Ecto neural progenitor cell (in vitro differentiated cells): ENCODE results near the gene RPS6KA6.

Experiments
- DNase-seq: peaks from one replicate; pipeline ENCODE4 v3.0.0-alpha.2; 2018; ENCODE audit warnings: low spot score

Gene RPS6KA6

GRCh38 chrX:84187533-84188319 is at the start of gene RPS6KA6:
Gene RPS6KA6 (minus strand): TSS chrX:84188199. CDS start chrX:84187899, 300 bp downstream.
- DNase-seq: peak; percentile 75

DNA sequence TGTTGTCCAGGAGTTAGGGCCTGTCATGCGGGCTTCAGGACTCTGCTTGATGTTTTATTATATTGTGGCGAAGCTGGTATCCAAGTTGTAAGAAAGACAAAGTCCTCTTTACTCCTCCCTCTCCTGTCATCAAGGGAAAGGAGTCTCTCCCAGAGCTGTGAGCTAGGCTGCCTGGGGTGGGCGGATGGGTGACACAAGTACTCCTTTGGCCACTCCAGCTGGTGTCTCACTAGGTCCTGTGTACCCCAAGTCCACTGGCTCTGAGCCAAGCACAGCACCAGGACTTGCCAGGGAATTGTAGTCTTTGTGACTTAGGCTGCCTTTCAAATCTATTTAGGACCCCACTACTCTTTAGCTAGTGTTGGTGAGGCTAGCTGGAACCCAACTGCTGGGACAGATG is 36.7 kb upstream of the RPS6KA6 start:
- no peak for DNase-seq

DNA sequence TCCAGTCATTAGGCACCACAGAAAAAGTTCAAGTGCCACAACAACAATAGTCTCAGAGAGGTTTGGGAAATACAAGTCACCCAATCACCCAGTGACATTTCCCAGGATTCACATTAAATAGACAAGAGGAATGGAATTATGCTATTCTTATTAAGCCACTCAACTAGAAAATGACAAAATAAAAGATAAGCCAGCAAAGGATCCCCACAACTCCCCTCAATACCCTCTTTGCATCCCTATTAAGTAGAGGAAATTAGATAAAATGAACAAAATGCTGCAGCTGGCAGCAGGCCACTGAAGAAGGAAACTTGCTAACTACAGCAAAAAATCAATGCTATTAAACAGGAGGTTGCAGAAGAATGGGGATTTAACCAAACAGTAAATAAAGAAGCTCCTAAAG is 35.3 kb upstream of the RPS6KA6 start:
- DNase-seq: no peak

GRCh38 chrX:84221181-84221580 is 33.2 kb upstream of the RPS6KA6 start:
- DNase-seq: no peak

DNA sequence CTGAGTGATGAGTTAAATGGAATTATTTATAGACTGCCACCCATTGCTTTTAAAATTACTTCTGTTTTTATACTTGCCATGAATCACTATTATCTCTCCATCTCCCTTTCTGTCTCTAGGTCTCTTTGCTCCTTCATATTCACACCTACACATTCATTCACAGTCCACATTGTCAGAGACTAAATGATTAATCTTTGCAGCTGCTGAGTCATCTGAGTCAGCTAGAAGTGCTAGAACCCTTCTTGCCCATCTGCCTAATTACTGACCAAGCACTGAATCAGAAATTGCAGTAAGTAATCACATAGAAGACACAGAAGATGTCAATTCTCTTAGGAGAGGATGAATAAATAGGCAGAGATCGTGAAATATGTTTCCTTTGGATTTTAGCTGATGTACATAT is 31.6 kb upstream of the RPS6KA6 start:
- DNase-seq: no peak

DNA sequence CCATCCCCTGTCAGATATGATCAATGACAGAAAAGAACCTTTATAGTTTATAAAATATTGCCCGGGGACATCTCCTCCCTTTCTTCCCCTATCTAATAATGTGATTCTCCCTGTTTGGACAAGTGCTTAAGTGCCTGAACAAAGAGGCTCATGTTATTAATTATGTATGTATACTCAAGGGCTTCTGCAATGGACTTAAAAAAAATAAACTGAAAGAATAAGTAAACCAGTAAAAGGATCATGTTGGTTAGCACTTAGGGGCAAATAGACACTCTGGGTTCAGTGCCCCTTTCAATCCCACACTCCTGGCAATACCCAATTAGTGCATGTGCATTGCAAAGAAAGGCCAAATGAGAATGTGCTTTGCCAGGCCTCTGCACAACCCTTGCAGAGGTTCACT is 30.7 kb upstream of the RPS6KA6 start:
- no peak for DNase-seq

GRCh38 chrX:84216881-84217280 is 28.9 kb upstream of the RPS6KA6 start:
- DNase-seq: no peak

GRCh38 chrX:84216406-84216805 is 28.4 kb upstream of the RPS6KA6 start:
- DNase-seq: no peak

DNA sequence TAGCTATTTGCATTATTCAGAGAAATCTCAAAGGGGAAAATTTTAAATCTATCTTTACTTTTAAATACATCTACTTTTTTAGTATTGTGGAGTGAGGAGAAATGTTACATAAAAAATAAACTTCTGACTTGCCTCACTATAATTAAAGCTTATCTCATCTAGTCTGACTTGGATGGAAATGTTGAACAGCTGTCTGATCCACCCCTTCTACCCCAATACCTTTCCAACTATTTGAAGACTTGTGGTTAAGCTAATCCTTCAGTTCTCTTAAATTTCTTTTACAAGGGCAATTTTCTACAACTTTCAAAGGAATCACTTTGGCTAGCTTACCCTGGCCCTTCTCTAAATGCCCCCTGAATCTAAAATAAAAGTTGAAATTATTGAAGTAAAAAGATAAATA is 17.3 kb upstream of the RPS6KA6 start:
- DNase-seq: no peak

- no peak for DNase-seq
These were observed 11.7 kb upstream of the RPS6KA6 start for GRCh38 chrX:84199688-84200087.

DNA sequence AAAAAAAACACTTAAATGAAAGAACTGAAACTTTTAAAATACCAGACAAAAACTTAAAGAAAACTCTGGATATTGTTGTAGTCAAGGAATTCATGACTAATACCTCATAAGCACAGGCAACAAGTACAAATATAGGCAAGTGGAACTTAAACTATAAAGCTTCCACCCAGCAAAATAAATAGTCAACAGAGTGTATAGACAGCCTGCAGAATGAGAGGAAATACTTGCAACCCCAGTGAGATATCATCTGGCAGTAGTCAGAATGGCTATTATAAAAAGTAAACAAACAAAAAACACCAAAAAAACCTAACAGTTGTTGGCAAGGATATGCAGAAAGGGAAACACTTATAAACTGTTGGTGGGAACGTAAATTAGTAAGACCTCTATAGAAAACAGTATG is 9.6 kb upstream of the RPS6KA6 start:
- no peak for DNase-seq

DNA sequence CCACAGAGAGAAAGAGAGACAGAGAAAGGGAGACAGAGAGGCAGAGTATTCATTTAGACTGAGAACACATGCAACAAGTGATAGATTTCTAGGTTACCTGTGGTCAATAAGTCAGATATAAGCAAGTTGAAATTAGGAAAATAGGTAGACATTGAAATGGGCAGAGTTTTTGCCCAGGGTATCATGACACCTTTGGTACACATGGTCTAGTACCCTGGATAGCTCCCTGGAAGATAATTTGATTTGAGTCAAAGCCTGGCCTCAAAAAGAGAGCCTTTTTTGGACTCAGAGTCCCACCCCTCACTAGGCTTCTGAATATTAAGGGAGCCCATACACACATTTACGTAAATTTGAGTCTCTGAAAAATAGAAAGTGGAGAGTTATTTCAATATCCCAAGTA is 4.0 kb upstream of the RPS6KA6 start:
- no peak for DNase-seq

DNA sequence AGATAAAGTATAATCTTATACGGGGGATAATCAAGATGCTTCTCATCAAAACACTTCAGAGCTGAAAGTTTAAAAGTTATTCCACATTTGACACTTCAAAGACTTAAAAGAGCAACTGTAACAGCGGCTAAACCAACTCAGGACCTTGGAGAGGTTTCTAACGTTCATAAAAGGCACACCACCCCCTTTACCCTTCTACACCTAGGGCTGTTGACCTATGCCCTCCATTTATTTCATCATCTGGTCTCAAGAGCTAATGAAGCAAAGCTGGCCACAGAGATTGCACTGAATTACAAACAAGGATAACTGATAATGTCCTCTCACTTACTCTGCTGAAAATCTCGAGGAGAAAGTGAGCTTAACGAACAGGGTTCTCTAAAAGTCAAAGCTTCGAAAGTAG is 1.1 kb upstream of the RPS6KA6 start:
- DNase-seq: no peak

GRCh38 chrX:84188320-84188834 is 378 bp upstream of the RPS6KA6 start:
- no peak for DNase-seq

- DNase-seq: no peak
These were observed 1.1 kb downstream of the RPS6KA6 start for GRCh38 chrX:84186603-84187532.

DNA sequence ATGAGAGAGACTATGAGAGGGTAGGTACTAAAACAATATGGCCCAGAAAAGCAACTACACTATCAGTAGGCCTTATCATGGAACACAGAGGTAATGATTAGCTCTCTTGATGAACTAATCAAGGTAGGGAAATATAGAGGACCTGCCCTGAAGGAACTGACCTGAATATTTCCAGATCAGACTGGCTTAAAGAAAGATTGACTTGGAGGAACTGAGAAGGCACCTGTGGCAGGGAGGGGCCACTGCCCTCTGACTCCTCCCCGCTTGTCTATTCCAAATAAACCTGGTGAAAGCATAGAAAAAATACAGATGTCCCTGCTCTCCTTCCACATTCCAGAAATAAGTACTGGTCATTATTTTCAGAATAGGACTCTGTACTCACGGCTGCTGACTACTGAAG is 5.5 kb downstream of the RPS6KA6 start:
- no peak for DNase-seq

DNA sequence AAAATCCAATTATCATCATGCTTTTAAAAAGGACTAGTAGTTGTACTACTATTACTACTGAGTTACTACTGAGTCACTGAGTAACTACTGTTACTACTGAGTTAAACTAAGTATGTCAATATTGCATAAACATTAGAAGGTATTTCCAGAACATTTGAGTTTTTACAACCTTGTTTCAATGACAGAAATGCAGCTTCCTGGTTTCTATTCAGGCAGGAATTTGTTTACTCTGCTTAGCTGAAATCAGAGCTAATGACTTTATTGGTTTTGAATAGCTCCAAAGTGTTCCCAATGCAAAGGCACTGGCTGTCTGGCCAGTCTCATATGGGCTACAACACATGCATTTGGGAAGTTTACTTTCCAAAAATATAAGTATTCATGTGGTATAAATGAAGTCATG is 12.0 kb downstream of the RPS6KA6 start:
- no peak for DNase-seq

DNA sequence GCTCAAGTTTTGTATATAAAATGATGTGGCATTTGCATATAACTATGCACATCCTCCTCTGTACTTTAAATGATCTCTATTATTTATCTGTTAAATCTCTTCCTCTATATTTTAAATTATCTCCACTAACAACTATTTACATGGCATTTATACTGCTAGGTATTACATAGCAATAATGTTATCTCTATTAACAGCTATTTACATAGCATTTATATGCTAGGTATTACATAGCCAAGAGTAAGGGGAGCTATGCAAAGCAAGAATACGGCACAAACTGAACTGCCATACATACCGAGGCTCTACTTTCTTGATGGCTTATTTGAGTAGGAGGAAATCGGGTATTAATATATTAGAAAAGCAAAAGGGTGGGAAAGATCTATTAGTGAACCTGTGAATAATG is 12.7 kb downstream of the RPS6KA6 start:
- no peak for DNase-seq

DNA sequence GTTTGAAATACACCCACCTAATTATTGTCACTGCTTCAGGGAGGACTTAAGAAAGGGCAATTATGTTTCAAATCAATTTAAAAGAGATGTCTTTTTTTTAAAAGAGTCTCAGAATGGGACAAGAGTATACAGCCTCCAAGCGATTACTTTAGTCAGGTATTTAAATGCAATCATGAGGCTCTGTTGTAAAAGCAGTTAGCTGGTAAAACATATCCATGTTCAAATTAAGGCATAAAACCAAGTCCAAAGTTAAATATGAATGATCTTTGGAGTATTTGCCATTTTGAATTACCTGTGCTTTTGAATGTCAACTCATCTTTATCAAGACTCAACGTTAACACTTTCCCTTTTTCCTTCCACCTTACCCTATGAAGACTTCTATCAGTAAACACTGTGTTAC is 13.7 kb downstream of the RPS6KA6 start:
- no peak for DNase-seq

- no peak for DNase-seq
These were observed 17.1 kb downstream of the RPS6KA6 start for GRCh38 chrX:84170931-84171330.

DNA sequence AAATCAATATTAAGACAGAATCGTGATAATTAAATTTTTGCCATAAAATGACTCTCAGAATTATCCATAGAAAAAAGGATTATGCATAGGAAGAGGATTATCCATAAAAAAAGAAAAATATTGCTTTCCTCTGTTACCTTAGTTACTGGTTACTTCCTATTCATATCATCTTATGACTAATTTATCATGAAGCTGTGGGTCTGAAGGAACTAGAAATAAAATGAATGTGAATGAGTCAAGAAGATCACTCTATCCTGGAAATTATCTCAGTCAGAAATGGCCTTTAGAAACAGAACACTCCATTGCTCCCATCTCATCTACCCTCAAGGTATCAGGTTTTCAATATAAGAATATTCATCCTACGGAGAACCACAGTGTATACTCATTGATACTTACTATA is 19.4 kb downstream of the RPS6KA6 start:
- no peak for DNase-seq

- no peak for DNase-seq
These were observed 19.9 kb downstream of the RPS6KA6 start for GRCh38 chrX:84168095-84168494.

- DNase-seq: no peak
These were observed 22.3 kb downstream of the RPS6KA6 start for GRCh38 chrX:84165711-84166110.
